Ovary (tissue), 3 donors: Measurements from ENCODE around the gene MPDU1.

Source experiments
- CTCF ChIP-seq, 3 donors: fragments of 450-650 bp in 2 of 3; fragments of 200-600 bp in 1 of 3; IDR thresholded peaks; one replicate each; pipeline versions ENCODE4 v1.5.1 to v1.8.0; 2016 to 2022; ENCODE audit warnings: antibody characterized with exemption in 3 of 3, mild to moderate bottlenecking in 1 of 3
- EP300 ChIP-seq: sonication (generic); formaldehyde crosslinking; IDR thresholded peaks from one replicate; pipeline ENCODE4 v1.6.1; 2017; ENCODE audit warnings: antibody characterized with exemption
- POLR2A ChIP-seq: fragments of 450-650 bp; IDR thresholded peaks from one replicate; pipeline ENCODE4 v1.6.1; 2017; ENCODE audit warnings: antibody characterized with exemption, mild to moderate bottlenecking, moderate library complexity
- donor health status: DM: no; HTN: no; CAD: no.

GRCh38 chr17:7569571-7569970 lies 14.1 kb upstream of the MPDU1 start:
- TF ChIP-seq CTCF (IDR thresholded peaks at IDR 0.05) = no peak
- no peak for TF ChIP-seq POLR2A
- no peak for TF ChIP-seq EP300
